ACHN (cell line): ENCODE data around the gene PARD3B.
A peak's percentile ranks its signal among the peaks of the same experiment; 100 is the strongest.
"Not testable (repeated sequence)": the region's sequence is repeated elsewhere in the genome, so short reads cannot be mapped to it uniquely, and the experiment has no call there.

Source experiments
- DNase-seq: peaks from one replicate; pipeline ENCODE4 v3.0.0-alpha.2; 2015
- in situ Hi-C: cut with HindIII; loops from 2 replicates; pipeline ENCODE4 v1.10.0; 2017; ENCODE audit warnings: low sequenced_read_pairs, low pct_ligation_motif_present, low pct_unique_long_range_greater_than_20kb

Gene PARD3B

DNA sequence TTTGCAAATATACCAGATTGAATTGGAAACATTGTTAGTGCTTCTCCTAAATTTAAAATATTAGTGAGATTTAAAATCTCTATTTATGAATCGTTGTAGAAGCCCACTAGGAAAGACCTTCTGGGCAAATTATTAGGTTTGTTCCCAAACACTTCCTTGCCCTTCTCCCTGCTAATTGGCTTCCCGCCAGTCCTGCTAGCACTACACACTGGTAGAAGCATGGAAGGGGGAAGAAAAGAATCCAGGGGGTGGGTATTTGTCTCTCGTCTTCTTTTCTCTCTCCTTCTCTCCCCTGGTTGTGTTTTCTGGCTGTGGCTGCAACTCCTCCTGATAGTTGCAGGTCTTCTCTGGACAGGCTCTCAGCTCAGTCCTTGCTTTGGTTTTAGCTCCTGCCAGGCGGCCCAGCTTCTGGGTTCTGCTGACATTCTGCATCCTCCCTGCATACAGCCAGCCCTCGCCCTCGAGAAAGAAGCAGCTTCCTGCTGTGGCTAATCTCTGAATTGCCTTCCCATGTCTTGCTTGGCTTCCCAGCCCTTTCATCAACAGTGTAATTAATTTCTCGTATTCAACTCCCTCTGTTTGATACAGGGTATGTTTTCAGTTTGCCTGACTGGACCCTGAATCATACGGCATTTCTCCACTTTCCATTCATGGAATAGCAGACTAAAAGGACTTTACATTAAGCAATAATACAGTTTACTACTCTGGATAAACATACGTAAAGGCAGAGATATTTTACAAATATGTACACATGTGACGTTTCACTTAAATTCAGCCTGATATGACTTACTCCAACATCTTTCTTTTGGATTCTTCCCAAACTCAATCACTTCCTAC lies 6.9 kb upstream of the PARD3B start:
- DNase-seq, result no peak
- in situ Hi-C loops, result no loop called here

DNA sequence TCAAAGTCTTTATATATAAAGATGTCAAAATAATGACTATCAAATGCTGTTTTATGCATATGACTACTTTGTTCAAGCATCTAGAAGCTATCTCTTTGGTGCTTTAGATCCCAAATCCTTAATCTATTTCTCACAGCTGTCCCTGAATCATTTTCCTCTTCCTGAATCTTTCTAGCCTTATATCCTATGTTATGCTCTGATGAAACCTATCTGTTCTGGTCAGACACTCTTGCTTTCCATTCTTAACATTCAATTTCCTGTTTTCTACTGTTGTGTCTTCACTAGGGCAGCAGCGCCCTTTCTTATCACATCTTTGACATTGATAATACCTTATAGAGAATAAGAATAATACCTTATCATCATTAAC lies 6.3 kb upstream of the PARD3B start:
- in situ Hi-C loops, result no loop called here
- DNase-seq, result no peak

DNA sequence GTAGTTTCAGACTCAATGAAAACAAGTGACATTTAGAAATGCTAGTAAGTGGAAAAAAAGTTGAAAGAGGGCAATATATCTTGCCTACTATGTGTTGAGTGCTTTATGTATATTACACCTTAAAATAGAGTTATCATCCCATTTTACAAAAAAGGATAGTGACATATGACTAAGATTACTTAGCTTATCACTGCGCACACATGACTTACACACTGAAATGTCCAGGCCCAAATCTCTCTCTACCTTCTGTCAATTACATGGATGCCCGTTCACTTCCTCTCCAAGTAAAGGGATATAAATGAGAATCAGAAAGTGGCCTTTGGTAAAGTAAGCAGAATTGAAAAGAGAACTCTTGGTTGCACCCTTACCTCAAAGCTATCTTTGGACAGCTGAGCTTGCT lies 3.6 kb upstream of the PARD3B start:
- DNase-seq, result no peak
- in situ Hi-C loops, result no loop called here

DNA sequence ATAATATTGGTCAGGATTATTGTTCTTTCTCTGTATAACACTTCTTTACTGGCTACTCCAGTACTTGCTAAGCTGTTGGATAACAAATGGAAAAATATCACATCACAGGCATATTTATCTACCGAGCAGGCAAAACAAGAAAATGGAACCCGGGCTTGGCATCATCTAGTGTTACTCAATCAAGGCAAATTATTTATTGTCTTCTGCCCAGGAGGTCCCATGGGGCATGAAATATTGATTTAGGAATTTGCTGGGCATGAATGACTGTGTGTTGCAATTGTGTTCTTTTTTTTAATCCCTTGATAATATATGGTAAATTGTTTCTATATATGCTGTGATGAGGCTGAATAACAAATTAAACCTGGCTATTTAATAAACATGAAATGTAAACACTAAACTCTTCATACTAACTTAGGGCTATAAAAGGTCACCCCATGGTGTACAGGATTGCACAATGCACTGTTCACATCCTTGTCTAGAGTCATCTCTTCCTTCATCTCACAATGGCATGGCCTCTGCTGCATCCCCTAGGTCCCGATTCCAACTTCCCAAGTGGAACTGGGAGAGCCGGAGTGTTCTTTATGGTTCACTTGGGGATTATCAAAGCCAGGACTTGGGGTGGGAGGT lies 2.2 kb upstream of the PARD3B start:
- no peak for DNase-seq
- in situ Hi-C loops, result no loop called here

DNA sequence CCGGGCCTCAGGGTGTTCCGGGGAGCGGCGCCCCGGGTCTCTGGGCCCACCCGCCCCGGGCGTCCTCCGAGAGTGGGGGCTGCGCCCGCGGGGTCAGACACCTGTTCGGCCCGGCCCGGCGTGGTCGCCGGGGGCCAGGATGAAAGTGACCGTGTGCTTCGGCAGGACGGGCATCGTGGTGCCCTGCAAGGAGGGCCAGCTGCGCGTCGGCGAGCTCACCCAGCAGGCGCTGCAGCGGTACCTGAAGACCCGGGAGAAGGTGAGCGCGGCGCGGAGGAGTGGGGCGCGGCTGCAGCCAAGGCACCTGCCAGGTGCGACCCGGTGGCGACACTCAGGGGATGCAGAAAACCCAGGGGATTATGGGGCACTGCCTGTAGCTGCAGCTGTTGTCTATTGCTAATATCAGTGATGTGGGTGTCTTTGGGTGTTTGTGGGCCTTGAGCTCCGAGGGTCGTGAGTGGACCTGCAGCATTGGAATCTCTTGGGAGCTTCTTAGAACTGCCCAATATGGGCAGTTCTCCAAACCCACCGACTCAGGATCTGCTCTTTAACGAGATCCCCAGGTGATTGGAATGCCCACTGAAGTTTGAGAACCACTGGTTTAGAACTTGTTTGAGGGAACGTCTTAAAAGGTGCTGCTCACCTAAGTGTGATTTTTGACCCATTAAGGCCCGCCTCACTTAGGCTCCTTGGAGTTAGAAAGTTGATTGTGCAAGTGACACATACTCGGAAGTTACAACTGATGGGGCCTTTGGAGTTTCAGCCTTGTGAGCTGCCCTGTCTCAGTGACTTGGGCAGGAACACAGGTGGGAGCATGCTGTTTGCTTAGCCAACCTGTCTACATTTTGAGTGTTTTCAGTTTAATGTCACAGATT lies 823 bp downstream of the PARD3B start:
- DNase-seq, result peak; percentile 17
- in situ Hi-C loops, result no loop called here

DNA sequence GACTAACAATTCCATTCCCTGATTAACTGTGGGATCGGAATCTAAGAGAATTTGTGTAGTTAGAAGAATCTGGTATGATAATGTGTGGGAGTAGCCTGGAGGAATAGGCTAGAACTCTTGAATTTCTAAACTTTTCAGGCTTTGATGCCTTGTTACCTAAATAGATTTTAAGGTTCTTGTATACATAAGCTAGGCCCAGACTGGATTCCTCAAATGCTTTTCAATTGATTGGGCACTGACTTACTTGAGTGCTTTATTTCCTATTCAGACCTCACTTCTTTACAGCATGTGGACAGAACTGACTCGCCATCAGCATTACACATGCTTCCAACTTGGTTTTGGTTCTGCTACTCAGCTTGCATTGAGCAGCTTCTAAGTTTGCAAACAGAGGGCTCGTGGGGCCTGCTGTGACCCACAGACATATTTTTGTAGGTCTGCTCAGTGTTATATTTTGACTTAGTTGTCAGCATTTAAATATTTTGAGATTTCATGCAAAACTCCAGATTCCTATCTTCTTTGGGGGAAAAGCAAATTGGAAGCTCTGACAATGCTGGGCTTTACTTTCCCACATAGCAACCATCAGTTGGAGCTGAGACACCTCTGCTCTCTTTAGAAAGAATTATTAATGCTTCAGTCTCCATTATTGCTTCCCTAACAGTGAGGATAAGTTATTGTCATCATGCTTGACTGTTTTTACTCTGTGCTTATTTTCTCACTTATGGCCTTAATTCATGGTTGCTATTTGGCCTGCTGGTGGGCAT lies 5.7 kb downstream of the PARD3B start:
- in situ Hi-C loops, result no loop called here
- peak; percentile 29 for DNase-seq

DNA sequence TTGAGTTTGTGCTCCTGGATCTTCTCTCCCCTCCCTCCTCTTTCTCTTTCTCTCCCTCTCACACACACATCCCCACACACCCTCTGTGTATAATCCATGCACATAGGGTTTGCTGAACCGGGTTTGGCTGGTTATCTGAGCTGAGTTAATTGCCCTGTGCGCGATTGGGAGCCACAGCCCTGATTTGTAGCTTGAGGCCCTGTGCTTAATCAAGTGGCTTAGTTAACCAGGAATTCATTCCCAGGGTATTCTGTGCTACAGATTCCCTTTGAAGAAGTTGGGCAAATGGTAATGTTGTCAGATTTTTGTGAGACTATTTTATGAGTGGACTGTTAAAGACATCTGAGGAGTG lies 6.2 kb downstream of the PARD3B start:
- no peak for DNase-seq
- in situ Hi-C loops, result no loop called here

DNA sequence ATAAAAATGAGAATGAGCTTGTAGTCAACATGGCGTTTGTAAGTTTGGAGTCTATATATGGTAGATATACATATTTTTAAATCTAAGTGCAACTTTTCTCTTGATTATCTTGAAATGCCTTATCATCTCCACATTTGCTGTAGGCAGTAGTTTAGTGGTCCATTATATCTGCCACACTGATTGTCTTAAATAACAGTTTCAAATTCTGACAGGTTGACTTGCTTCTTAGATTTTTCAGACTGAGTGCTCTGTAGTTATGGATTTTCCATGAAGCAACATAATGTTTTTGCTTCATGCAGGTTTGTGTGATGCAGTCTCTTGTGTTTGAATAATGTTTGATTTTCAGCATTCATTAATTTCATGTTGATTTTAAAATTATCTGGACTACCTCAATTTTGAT lies 12.3 kb downstream of the PARD3B start:
- DNase-seq, result no peak
- in situ Hi-C loops, result no loop called here

DNA sequence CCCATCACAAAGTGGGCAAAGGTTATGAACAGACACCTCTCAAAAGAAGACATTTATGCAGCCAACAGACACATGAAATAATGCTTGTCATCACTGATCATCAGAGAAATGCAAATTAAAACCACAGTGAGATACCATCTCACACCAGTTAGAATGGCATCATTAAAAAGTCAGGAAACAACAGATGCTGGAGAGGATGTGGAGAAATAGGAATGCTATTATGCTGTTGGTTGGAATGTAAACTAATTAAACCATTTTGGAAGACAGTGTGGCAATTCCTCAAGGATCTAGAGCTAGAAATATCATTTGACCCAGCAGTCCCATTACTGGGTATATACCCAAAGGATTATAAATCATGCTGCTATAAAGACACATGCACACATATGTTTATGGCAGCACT lies 14.1 kb downstream of the PARD3B start:
- DNase-seq, in situ Hi-C loops: not testable (repeated sequence)

DNA sequence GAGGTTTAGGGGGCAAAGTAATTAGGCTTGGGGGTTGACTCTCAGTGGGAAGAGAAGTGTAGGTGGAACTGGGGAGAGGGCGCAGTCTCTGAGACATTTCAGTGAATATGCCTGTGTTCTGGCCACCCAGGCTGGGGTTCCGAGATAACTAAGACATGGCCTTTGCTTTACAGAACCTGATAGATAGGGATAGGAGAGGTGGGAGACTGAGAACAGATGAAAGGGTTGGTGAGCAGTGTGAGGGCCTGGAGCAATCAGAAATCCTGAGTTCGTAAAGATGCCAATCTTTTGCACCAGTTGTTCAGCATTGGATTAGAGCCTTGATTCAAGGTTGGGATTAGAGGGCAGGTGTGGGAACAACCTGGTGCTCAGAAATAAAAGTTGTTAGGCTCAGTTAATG lies 15.6 kb downstream of the PARD3B start:
- in situ Hi-C loops, result no loop called here
- DNase-seq, result no peak

DNA sequence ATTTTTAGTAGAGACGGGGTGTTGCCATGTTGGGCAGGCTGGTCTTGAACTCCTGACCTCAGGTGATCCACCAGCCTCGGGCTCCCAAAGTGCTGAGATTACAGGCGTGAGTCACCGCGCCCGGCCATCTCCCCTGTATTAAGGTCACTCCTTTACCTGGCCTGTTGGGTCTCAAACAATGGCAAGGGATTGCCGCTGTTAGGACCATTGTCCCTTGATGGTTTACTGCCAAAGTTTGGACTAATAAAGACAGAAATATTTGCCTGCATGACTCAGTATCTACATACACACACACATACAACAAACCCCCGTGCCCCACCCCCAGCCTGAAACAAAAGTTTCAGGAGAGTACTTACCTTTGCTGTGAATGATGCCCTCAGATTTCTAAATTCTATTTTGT lies 16.5 kb downstream of the PARD3B start:
- in situ Hi-C loops, result no loop called here
- DNase-seq, result no peak

DNA sequence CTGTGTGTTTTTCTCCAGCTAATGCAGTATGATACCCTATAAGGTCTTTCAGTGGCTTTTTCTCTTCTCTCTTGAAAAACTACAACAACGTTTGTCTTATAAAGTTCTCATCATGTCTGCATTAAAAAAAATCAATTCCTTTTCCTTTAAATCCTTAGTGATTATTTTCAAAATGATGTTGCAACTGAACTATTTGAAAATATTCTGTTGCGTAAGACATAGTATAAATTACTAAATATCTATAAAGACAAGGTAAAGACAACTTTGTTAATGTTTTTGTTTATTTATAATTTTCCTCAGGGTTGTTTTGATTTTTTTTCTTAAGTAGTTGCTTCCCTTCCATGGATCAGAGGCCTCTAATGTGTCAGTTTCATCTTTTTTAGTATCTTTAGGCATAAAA lies 21.2 kb downstream of the PARD3B start:
- DNase-seq, result no peak
- in situ Hi-C loops, result no loop called here

DNA sequence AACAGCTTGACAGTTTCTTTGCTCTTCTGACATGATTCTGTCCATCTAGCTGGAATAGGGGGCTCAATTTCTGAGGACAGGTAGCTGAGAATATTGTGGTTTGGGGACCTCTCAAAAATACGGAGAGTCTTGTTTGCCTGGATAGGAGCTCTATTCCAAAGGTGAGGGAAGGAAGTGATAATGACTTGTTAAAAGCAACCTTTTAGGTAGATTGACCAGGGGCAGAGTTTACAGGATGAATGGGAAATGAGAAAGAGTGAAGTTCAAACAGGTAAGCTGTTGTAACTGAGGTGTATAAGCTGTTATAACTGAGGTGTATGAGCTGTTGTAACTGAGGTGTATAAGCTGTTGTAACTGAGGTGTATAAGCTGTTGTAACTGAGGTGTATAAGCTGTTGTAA lies 25.1 kb downstream of the PARD3B start:
- no peak for DNase-seq
- in situ Hi-C loops, result no loop called here

DNA sequence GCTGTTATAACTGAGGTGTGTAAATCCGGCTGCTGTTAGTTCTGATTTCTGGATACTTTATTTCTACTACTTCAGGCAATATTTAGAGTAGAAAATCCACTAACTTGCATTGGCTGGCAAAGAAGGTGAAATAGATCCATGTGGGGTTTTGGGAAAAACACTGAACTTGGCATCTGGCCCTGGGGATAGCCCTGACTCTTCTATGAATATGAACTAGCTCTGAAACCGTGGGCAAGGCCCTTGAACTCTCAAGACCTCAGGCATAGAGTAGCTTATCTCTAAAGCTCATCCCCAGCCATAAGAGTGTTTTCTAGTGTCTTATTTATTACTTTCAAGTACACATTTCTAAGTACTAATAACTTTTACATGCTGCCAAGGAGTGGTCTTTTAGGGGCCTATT lies 25.8 kb downstream of the PARD3B start:
- in situ Hi-C loops, result no loop called here
- no peak for DNase-seq

DNA sequence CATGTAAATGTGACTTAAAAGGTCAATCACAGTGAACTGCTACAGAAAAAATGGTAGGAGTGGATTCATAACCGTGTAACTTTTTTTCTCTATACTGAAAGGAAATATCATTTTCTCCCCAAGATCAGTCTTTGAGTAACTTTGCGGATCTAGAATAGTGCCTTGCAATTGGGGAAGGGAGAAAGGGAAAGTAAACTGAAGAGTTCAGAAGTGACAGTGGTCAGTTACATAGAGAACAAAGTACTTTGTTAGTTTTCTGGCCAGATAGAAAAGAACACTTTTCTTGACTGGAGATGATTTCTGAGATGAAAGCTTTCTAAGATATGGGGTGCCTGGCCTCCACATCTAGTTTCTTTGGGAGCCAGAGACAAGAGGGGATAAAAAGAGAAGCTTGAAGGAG lies 26.6 kb downstream of the PARD3B start:
- DNase-seq, result no peak
- in situ Hi-C loops, result no loop called here

DNA sequence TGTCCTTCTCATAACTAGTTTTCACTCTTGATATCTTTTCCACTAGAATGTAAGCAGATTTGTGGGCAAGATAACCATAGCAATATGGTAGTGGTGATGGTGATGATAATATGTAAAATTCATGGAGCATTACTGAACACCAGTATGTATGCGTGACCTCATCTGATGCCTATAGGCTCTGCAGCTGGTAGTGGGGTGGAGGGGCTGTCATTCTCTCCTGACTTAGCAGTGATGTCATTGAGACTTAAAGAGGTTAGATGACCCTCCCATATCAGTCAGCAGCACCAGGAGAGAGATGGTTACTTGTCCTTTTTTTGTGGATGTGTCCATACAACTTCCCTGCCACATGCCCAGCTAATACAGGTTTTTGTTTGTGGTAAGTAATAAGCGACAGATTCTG lies 27.9 kb downstream of the PARD3B start:
- no peak for DNase-seq
- in situ Hi-C loops, result no loop called here

DNA sequence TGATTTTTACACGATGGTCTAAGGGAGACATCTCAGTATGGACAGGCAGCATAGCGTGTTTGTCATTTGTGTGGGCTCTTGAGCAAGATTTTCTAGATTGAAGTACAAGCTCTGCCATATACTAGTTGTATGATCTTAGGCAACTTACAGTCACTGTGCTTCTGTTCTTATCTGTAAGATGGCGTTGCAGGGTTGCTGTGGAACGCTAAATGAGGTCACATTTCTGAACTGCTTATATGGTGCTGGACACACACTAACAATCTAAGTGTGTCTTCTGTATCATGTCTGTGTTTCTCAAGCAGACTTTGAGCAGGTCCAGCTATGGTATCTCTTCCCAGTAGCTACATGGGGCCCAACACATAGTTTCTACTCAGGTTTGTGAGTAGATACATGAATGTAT lies 29.2 kb downstream of the PARD3B start:
- no peak for DNase-seq

DNA sequence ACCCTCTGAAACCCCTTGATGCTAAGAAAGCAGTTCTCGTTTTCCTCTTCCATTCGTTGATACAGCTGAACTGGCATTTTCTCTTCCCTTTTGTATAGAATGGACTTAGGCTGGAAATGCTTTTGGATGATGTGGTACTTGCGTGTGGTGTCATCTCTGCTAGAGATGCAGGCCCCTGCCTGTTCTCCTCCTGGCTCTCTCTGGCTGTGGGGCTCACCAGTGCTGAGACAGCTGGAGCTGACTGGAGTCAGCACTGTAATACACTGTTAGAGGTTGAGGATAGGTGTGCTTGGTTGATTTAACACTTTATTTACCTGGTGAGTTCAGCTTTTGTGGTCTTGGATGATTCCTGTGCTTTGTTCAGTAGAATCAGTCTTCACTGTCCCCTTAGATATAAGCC lies 30.2 kb downstream of the PARD3B start:
- in situ Hi-C loops, result no loop called here
- no peak for DNase-seq

More for the DNA sequence above, 29.2 kb downstream of the PARD3B start:
- in situ Hi-C loops, result no loop called here
